Transverse colon (tissue), 3 donors: ENCODE results near the gene DHX57.
"Not testable (repeated sequence)": the region's sequence is repeated elsewhere in the genome, so short reads cannot be mapped to it uniquely, and the experiment has no call there.

Source experiments
- CTCF ChIP-seq, 5 experiments: fragments of 200-600 bp in 3 of 5; fragments of 450-650 bp in 2 of 5; sonication (generic) in 3 of 5; IDR thresholded peaks; 1 replicate in 2 of 5; 2 replicates in 3 of 5; pipeline ENCODE4 v1.5.1; 2016 to 2017; ENCODE audit warnings: antibody characterized with exemption in 5 of 5, inconsistent platforms in 3 of 5, mild to moderate bottlenecking in 2 of 5, moderate library complexity in 1 of 5
- EP300 ChIP-seq: sonication (generic); formaldehyde crosslinking; IDR thresholded peaks from one replicate; pipeline ENCODE4 v1.6.1; 2017; ENCODE audit warnings: antibody characterized with exemption, low read depth
- POLR2A ChIP-seq: fragments of 450-650 bp; IDR thresholded peaks from one replicate; pipeline ENCODE4 v1.6.1; 2016; ENCODE audit warnings: antibody characterized with exemption, mild to moderate bottlenecking, moderate library complexity

- TF ChIP-seq CTCF (IDR thresholded peaks at IDR 0.05); POLR2A; EP300: not testable (repeated sequence)
These were observed 119.8 kb downstream of the DHX57 start for GRCh38 chr2:38755891-38756290.
